Measurements from ENCODE around the gene SMIM29. TPM values are rescaled to one million over a fixed set of nuclear protein-coding genes. Genes with fewer than 3 reads are reported as not detected.

The SMIM29 gene
- total and polyA plus RNA-seq, 9 donors, result 2.0 to 26.6 (median 17.8) TPM

- no peaks in the 10 kb centered on the region for H3K9me3 ChIP-seq
- H3K36me3 ChIP-seq, result no peaks in the 10 kb centered on the region
- WGBS, 3 donors, result 87 to 91% (median 88%) methylated on average over 8 of the region's 8 CpGs
- H3K4me1 ChIP-seq (ENCODE audit: insufficient read depth), result no peaks in the 10 kb centered on the region
- no peak overlapping the region for H3K4me3 ChIP-seq
- TF ChIP-seq POLR2A (IDR thresholded peaks at IDR 0.05) (no peak), EP300 (IDR thresholded peaks at IDR 0.05) (no peak), CTCF (IDR thresholded peaks at IDR 0.05) (no peak)
- no peak for DNase-seq
- no peak overlapping the region for H3K27ac ChIP-seq
- H3K27me3 ChIP-seq, result no peaks in the 10 kb centered on the region
- intact Hi-C loops (cut with DNase I), result no loop called here
These were observed 18.9 kb downstream of the SMIM29 start for GRCh38 chr6:34229877-34230276.

- H3K27me3 ChIP-seq, result no peaks in the 10 kb centered on the region
- intact Hi-C loops (cut with DNase I), result no loop called here
These were observed 20.9 kb downstream of the SMIM29 start for GRCh38 chr6:34227761-34228421.

GRCh38 chr6:34226731-34227586 is 21.8 kb downstream of the SMIM29 start:
- no peak overlapping the region for H3K4me3 ChIP-seq
- H3K4me1 ChIP-seq (ENCODE audit: insufficient read depth), result peaks cover 6% of the 10 kb centered on the region
- no peak overlapping the region for H3K27ac ChIP-seq
- no peaks in the 10 kb centered on the region for H3K9me3 ChIP-seq
- intact Hi-C loops (cut with DNase I), result no loop called here
- no peaks in the 10 kb centered on the region for H3K27me3 ChIP-seq
- DNase-seq, result no peak
- H3K36me3 ChIP-seq, result no peaks in the 10 kb centered on the region
- TF ChIP-seq CTCF (IDR thresholded peaks at IDR 0.05) (no peak), POLR2A (IDR thresholded peaks at IDR 0.05) (no peak), EP300 (IDR thresholded peaks at IDR 0.05) (no peak)
- WGBS, 3 donors, result 88 to 92% (median 91%) methylated on average over 15 of the region's 15 CpGs

More at GRCh38 chr6:34227761-34228421, 20.9 kb downstream of the SMIM29 start:
- TF ChIP-seq CTCF (IDR thresholded peaks at IDR 0.05), result no peak
- no peak for TF ChIP-seq POLR2A (IDR thresholded peaks at IDR 0.05)
- no peak for TF ChIP-seq EP300 (IDR thresholded peaks at IDR 0.05)
- Histone ChIP-seq H3K9me3 (no peaks in the 10 kb centered on the region), H3K4me1 (ENCODE audit: insufficient read depth) (peaks cover 6% of the 10 kb centered on the region), H3K36me3 (no peaks in the 10 kb centered on the region), H3K4me3 (no peak overlapping the region), H3K27ac (no peak overlapping the region)
- WGBS, 3 donors, result 85 to 91% (median 86%) methylated on average over 16 of the region's 16 CpGs
- no peak for DNase-seq

- no peak overlapping the region for H3K27ac ChIP-seq
- no peak for TF ChIP-seq POLR2A (IDR thresholded peaks at IDR 0.05)
- no peak for TF ChIP-seq CTCF (IDR thresholded peaks at IDR 0.05)
- TF ChIP-seq EP300 (IDR thresholded peaks at IDR 0.05), result no peak
- peaks cover 6% of the 10 kb centered on the region for H3K4me1 ChIP-seq (ENCODE audit: insufficient read depth)
- no peak overlapping the region for H3K4me3 ChIP-seq
- H3K27me3 ChIP-seq, result no peaks in the 10 kb centered on the region
- H3K36me3 ChIP-seq, result no peaks in the 10 kb centered on the region
- 78 to 85% (median 80%) methylated on average over 7 of the region's 7 CpGs for WGBS, 3 donors
- DNase-seq, result no peak
- no peaks in the 10 kb centered on the region for H3K9me3 ChIP-seq
- intact Hi-C loops (cut with DNase I), result no loop called here
These were observed 22.7 kb downstream of the SMIM29 start for GRCh38 chr6:34226066-34226465.
